HepG2 (cell line): Measurements from ENCODE around the gene ZNF777. TPM values are rescaled to one million over a fixed set of nuclear protein-coding genes. Genes with fewer than 3 reads are reported as not detected.

Experiments
- ATAC-seq: fragments of 200-7000 bp; cut with Tn5 transposase; 3 replicates; pipeline ENCODE4 v1.9.1; 2020; ENCODE audit warnings: mild to moderate bottlenecking, moderate library complexity
- BruUV-seq: library from RNA; stranded (reverse); fragments of 400-500 nt; replicated peaks from 2 replicates; lab custom pipeline; 2021; lab: Mats Ljungman, UMichigan
- CTCF ChIA-PET: fragments of 300-600 bp; formaldehyde crosslinking; extraction: SDS; loops from one replicate; lab custom pipeline; 2021; ENCODE audit warnings: low total read pairs, inconsistent platforms, low intra/inter-chr PET ratio; lab: Yijun Ruan, JAX
- POLR2A ChIA-PET: fragments of 350-600 bp; sonication (Branson Sonifier 250); formaldehyde crosslinking; loops from one replicate; lab custom pipeline; 2020; ENCODE audit warnings: antibody characterized with exemption, inconsistent platforms; lab: Yijun Ruan, JAX
- DNase-seq: peaks from one replicate; pipeline ENCODE4 v3.0.0-alpha.2; 2015; ENCODE audit warnings: low spot score
- FAIRE-seq: peaks from 3 replicates; lab custom pipeline; 2011; peaks lifted over from hg19 to GRCh38; lab: Jason Lieb, UNC
- H2AFZ ChIP-seq: one replicate; pipeline ENCODE4 v1.6.1; 2011; ENCODE audit warnings: low read length, inconsistent platforms
- H3K27ac ChIP-seq: fragments of 300-600 bp; 3 replicates; pipeline ENCODE4 v1.8.0; 2011; ENCODE audit warnings: mixed run types, mild to moderate bottlenecking, mixed read lengths, low read length, inconsistent platforms; ENCODE audit not compliant: insufficient read depth; ENCODE audit errors: extremely low read length
- H3K27me3 ChIP-seq, 2 experiments: fragments of 200-600 bp in 1 of 2; 2 replicates in 1 of 2; 3 replicates in 1 of 2; pipeline versions ENCODE4 v1.6.0 to v1.8.0; 2011; ENCODE audit warnings: low read length in 2 of 2, mild to moderate bottlenecking in 2 of 2, moderate library complexity in 2 of 2, inconsistent platforms in 1 of 2; ENCODE audit not compliant: insufficient read depth in 2 of 2, control insufficient read depth in 1 of 2
- H3K36me3 ChIP-seq, 2 experiments: fragments of 200-600 bp in 1 of 2; replicated peaks in 1 of 2; 2 replicates in 1 of 2; 3 replicates in 1 of 2; pipeline versions ENCODE4 v1.5.1 to v1.8.0; 2011; ENCODE audit warnings: low read length in 2 of 2, inconsistent platforms in 1 of 2; ENCODE audit not compliant: insufficient read depth in 2 of 2, control insufficient read depth in 1 of 2
- H3K4me1 ChIP-seq: 2 replicates; pipeline ENCODE4 v1.5.1; 2012; ENCODE audit warnings: low read length, inconsistent platforms; ENCODE audit not compliant: insufficient read depth
- H3K4me2 ChIP-seq: 2 replicates; pipeline ENCODE4 v1.6.0; 2011; ENCODE audit warnings: low read depth, low read length, inconsistent platforms
- H3K4me3 ChIP-seq, 3 experiments: fragments of 200-600 bp in 1 of 3; sonication (generic), shearing (Covaris generic) in 1 of 3; replicated peaks in 1 of 3; 2 replicates each; pipeline ENCODE4 v1.5.1; 2011 to 2016; ENCODE audit warnings: low read length in 3 of 3, inconsistent platforms in 2 of 3, low read depth in 2 of 3, mild to moderate bottlenecking in 2 of 3, control low read depth in 1 of 3, mixed read lengths in 1 of 3; ENCODE audit not compliant: insufficient read depth in 1 of 3
- H3K79me2 ChIP-seq: one replicate; pipeline ENCODE4 v1.6.1; 2011; ENCODE audit warnings: low read length, inconsistent platforms; ENCODE audit not compliant: insufficient read depth
- H3K9ac ChIP-seq: 2 replicates; pipeline ENCODE4 v1.6.0; 2011; ENCODE audit warnings: mild to moderate bottlenecking, low read depth, low read length, inconsistent platforms; ENCODE audit not compliant: insufficient read depth
- H3K9me3 ChIP-seq: 2 replicates; pipeline ENCODE4 v1.5.1; 2012; ENCODE audit warnings: mild to moderate bottlenecking, low read length
- H4K20me1 ChIP-seq: 2 replicates; pipeline ENCODE4 v1.6.0; 2011; ENCODE audit warnings: inconsistent platforms, mild to moderate bottlenecking, low read length, moderate library complexity; ENCODE audit not compliant: insufficient read depth
- DDIT3 ChIP-seq: sonication (generic); formaldehyde crosslinking; IDR thresholded peaks from 2 replicates; pipeline ENCODE4 v1.4.0; 2020; ENCODE audit warnings: mild to moderate bottlenecking, missing genetic modification reagents
- HNRNPLL ChIP-seq: fragments of 200-400 bp; formaldehyde crosslinking; IDR thresholded peaks from 2 replicates; pipeline ENCODE4 v1.6.1; 2017; ENCODE audit warnings: mild to moderate bottlenecking, low read depth, low read length; ENCODE audit not compliant: poor library complexity, severe bottlenecking
- HNRNPUL1 ChIP-seq: fragments of 200-400 bp; formaldehyde crosslinking; IDR thresholded peaks from 2 replicates; pipeline ENCODE4 v1.6.1; 2017; ENCODE audit warnings: low read depth, mild to moderate bottlenecking, low read length, moderate library complexity
- KAT8 ChIP-seq: IDR thresholded peaks from 2 replicates; pipeline ENCODE4 v1.6.1; 2016; ENCODE audit warnings: missing genetic modification reagents, missing compliant biosample characterization
- KDM2A ChIP-seq: sonication (generic); formaldehyde crosslinking; IDR thresholded peaks from 2 replicates; pipeline ENCODE4 v1.4.0; 2020; ENCODE audit warnings: low read depth, missing genetic modification reagents, borderline replicate concordance
- KMT2A ChIP-seq: sonication (generic); formaldehyde crosslinking; IDR thresholded peaks from 2 replicates; pipeline ENCODE4 v1.4.0; 2020; ENCODE audit warnings: missing genetic modification reagents
- MYC ChIP-seq: sonication (generic); formaldehyde crosslinking; IDR thresholded peaks from 2 replicates; pipeline ENCODE4 v1.9.0; 2021; ENCODE audit warnings: missing genetic modification reagents, borderline replicate concordance
- RAD21 ChIP-seq: fragments of 450-650 bp; formaldehyde crosslinking; IDR thresholded peaks from 2 replicates; pipeline ENCODE4 v1.5.0; 2020; ENCODE audit warnings: mild to moderate bottlenecking
- SALL1 ChIP-seq: sonication (generic); formaldehyde crosslinking; IDR thresholded peaks from 2 replicates; pipeline ENCODE4 v1.8.0; 2022; ENCODE audit warnings: mild to moderate bottlenecking, missing genetic modification reagents
- SKI ChIP-seq: fragments of 450-650 bp; IDR thresholded peaks from one replicate; pipeline ENCODE4 v1.6.1; 2018; ENCODE audit warnings: mild to moderate bottlenecking; ENCODE audit not compliant: partially characterized antibody
- SKIL ChIP-seq: sonication (generic); formaldehyde crosslinking; IDR thresholded peaks from 2 replicates; pipeline ENCODE4 v1.8.0; 2022; ENCODE audit warnings: missing genetic modification reagents, mild to moderate bottlenecking, moderate library complexity, borderline replicate concordance
- TAF1 ChIP-seq: sonication (generic); formaldehyde crosslinking; IDR thresholded peaks from 2 replicates; pipeline ENCODE4 v1.4.0; 2020; ENCODE audit warnings: missing genetic modification reagents
- TBX3 ChIP-seq: fragments of 450-650 bp; IDR thresholded peaks from 2 replicates; pipeline ENCODE4 v1.6.1; 2017; ENCODE audit warnings: antibody characterized with exemption, mild to moderate bottlenecking, inconsistent platforms, borderline replicate concordance
- TRIM24 ChIP-seq: sonication (generic); formaldehyde crosslinking; IDR thresholded peaks from 2 replicates; pipeline ENCODE4 v1.8.0; 2022; ENCODE audit warnings: mild to moderate bottlenecking, missing genetic modification reagents
- UBTF ChIP-seq: sonication (generic); formaldehyde crosslinking; IDR thresholded peaks from 2 replicates; pipeline ENCODE4 v1.4.0; 2020; ENCODE audit warnings: mild to moderate bottlenecking, missing genetic modification reagents
- ZFAT ChIP-seq: sonication (generic); formaldehyde crosslinking; conservative IDR thresholded peaks from 2 replicates; pipeline ENCODE4 v1.8.1; 2023; ENCODE audit warnings: missing genetic modification reagents, inconsistent platforms
- ZFX ChIP-seq: sonication (generic); formaldehyde crosslinking; IDR thresholded peaks from 2 replicates; pipeline ENCODE4 v1.4.0; 2020; ENCODE audit warnings: mild to moderate bottlenecking, low read depth, missing genetic modification reagents, moderate library complexity
- ZNF543 ChIP-seq: sonication (generic); formaldehyde crosslinking; IDR thresholded peaks from 2 replicates; pipeline ENCODE4 v1.4.0; 2020; ENCODE audit warnings: mild to moderate bottlenecking, missing genetic modification reagents
- ZNF598 ChIP-seq: sonication (generic); formaldehyde crosslinking; IDR thresholded peaks from 2 replicates; pipeline ENCODE4 v1.5.1; 2020; ENCODE audit warnings: mild to moderate bottlenecking, missing genetic modification reagents, borderline replicate concordance
- WGBS: methylation state at CpG from one replicate; pipeline ENCODE4 v1.1.6; 2017; ENCODE audit warnings: low lambda C conversion rate; 5-methylcytosine and 5-hydroxymethylcytosine counted together
- in situ Hi-C: cut with HindIII; loops from 2 replicates; pipeline ENCODE4 v1.10.0; 2017; ENCODE audit warnings: low pct_unique_long_range_greater_than_20kb; ENCODE audit not compliant: extremely low pct_ligation_motif_present
- intact Hi-C: fragments of 100-400 bp; cut with micrococcal nuclease; formaldehyde crosslinking; loops from one replicate; pipeline ENCODE4 v1.10.0; 2022; ENCODE audit not compliant: unreplicated experiment
- polyA plus RNA-seq, 8 experiments: library from polyadenylated mRNA; depleted of rRNA in 3 of 8; stranded (reverse) in 7 of 8; unstranded in 1 of 8; fragments of >200 nt; fragmentation: Illumina TruSeq in 4 of 8; extraction: Trizol in 4 of 8; gene quantifications; 2 replicates each; pipeline versions ENCODE4 v1.2.1 to v1.2.3, GENCODE V29; 2011 to 2016; ENCODE audit warnings: low read depth in 4 of 8, missing spikeins in 1 of 8, mixed read lengths in 1 of 8; ENCODE audit not compliant: insufficient read depth in 1 of 8
- total RNA-seq, 5 experiments: library from RNA; depleted of rRNA; stranded (reverse); fragments of >200 nt; fragmentation: Illumina TruSeq; extraction: Trizol; gene quantifications; 2 replicates each; pipeline ENCODE4 v1.2.3, GENCODE V29; 2016; ENCODE audit warnings: low read depth in 1 of 5

ZNF777 gene
- total and polyA plus RNA-seq, 2 of the 13 experiments (the other 11 are each of a cell fraction or from before 2014, with no cell fraction given): 3.8 to 6.0 TPM

- Histone ChIP-seq H3K9ac (peak overlapping the region; percentile 70), H3K36me3 (peaks cover 8 to 21% of the 10 kb centered on the region in 2 experiments; a peak in 4 of 5 replicates), H2AFZ (no peak overlapping the region), H3K4me1 (peaks cover 18% of the 10 kb centered on the region), H3K4me3 (peak overlapping the region; percentile 68 to 85 (median 77)), H3K79me2 (peaks cover 15% of the 10 kb centered on the region), H3K27me3 (peaks cover 0 to 32% of the 10 kb centered on the region in 2 experiments; a peak in 4 of 5 replicates), H3K27ac (peak overlapping the region; percentile 55), H3K9me3 (no peaks in the 10 kb centered on the region), H3K4me2 (peak overlapping the region; percentile 83), H4K20me1 (no peaks in the 10 kb centered on the region)
- CTCF ChIA-PET: interaction anchor here (1.4 to 2.3 kb wide), 2 partner anchors 36 to 257 kb away, joined by 4 to 8 read pairs; partner anchors contain the start of genes ZNF212 and ZNF777
- in situ Hi-C loops: no loop called here
- intact Hi-C loops: loop anchor here (1.0 kb wide), 2 partner anchors 36 to 187 kb away; partner anchors contain the start of gene ZNF777
- no peak for DNase-seq
- WGBS: 2% methylated on average over 21 of the region's 51 CpGs
- peak; percentile 32 for ATAC-seq
- no peak; the same call in 1 of the 2 replicates for TF ChIP-seq KDM2A (CRISPR knock-in tag)
- 0 out of 2 replicates have a peak, but pooled peaks have one; percentile 5 for TF ChIP-seq ZNF543 (CRISPR knock-in tag)
- TF ChIP-seq KMT2A (CRISPR knock-in tag): 0 out of 2 replicates have a peak, but pooled peaks have one; percentile 5
- no peak for TF ChIP-seq RAD21 (CRISPR knock-in tag)
- TF ChIP-seq ZFAT (CRISPR knock-in tag): no peak
- 0 out of 2 replicates have a peak, but pooled peaks have one; percentile 3 for TF ChIP-seq MYC (CRISPR knock-in tag)
- 0 out of 2 replicates have a peak, but pooled peaks have one; percentile 4 for TF ChIP-seq TAF1 (CRISPR knock-in tag)
- TF ChIP-seq KAT8 (CRISPR knock-in tag): 0 out of 2 replicates have a peak, but pooled peaks have one; percentile 7
- TF ChIP-seq SKIL (CRISPR knock-in tag): no peak
- TF ChIP-seq SKI: no peak
- TF ChIP-seq ZFX (CRISPR knock-in tag): peak; percentile 22; the same call in 1 of the 2 replicates
- TF ChIP-seq TRIM24 (CRISPR knock-in tag): no peak
- no peak for TF ChIP-seq HNRNPUL1
- no peak for TF ChIP-seq ZNF598
- 0 out of 2 replicates have a peak, but pooled peaks have one; percentile 13 for TF ChIP-seq SALL1
- peak; percentile 18 for TF ChIP-seq HNRNPLL
- TF ChIP-seq UBTF: peak; percentile 54; the same call in 1 of the 2 replicates
- no peak for TF ChIP-seq TBX3
- no peak for TF ChIP-seq DDIT3 (CRISPR knock-in tag)
- BruUV-seq: no TSS peak
- POLR2A ChIA-PET: interaction anchor here (2.0 kb wide), 1 partner anchor 36 kb away, joined by 9 read pairs; the partner anchor contains the start of gene ZNF777
- no peak for FAIRE-seq
These were observed 36.0 kb upstream of the ZNF777 start for GRCh38 chr7:149496642-149497391.
